ENCODE results near the gene PRDM9.
"Not testable (repeated sequence)": the region's sequence is repeated elsewhere in the genome, so short reads cannot be mapped to it uniquely, and the experiment has no call there.

- not testable (repeated sequence) for TF ChIP-seq SP1 (IDR thresholded peaks at IDR 0.05; ENCODE audit: low read depth, low read length); CTCF (IDR thresholded peaks at IDR 0.05; ENCODE audit: control extremely low read depth in 1 of 3, insufficient read depth in 1 of 3, low read depth in 1 of 3, low read length in 3 of 3); YY1 (IDR thresholded peaks at IDR 0.05; ENCODE audit: low read depth, low read length); GABPA (IDR thresholded peaks at IDR 0.05; ENCODE audit: borderline replicate concordance, insufficient read depth, low read length); JUND (IDR thresholded peaks at IDR 0.05; ENCODE audit: low read length); EGR1 (IDR thresholded peaks at IDR 0.05; ENCODE audit: borderline replicate concordance, low read depth, low read length); POLR2A (IDR thresholded peaks at IDR 0.05; ENCODE audit: control extremely low read depth in 1 of 2, low read depth in 2 of 2, low read length in 2 of 2); EZH2 (IDR thresholded peaks at IDR 0.05; ENCODE audit: low read depth, low read length, severe bottlenecking); USF2 (IDR thresholded peaks at IDR 0.05; ENCODE audit: low read length); RXRA (IDR thresholded peaks at IDR 0.05; ENCODE audit: insufficient read depth, low read depth, low read length); RAD21 (IDR thresholded peaks at IDR 0.05 in 1 of 2, conservative IDR thresholded peaks at IDR 0.05 in 1 of 2; ENCODE audit: low read depth in 2 of 2, low read length in 2 of 2); SUZ12 (IDR thresholded peaks at IDR 0.05; ENCODE audit: low read length)
Observed at GRCh38 chr5:23527216-23527920, 20.0 kb downstream of the PRDM9 start.

All from H1 (cell line).